NCI-H187 (cell line): ENCODE data around the gene FAM229A.

Source experiments
- DNase-seq, 2 experiments: peaks; one replicate each; lab custom pipeline; 2025; lab: John Stamatoyannopoulos, UW

FAM229A gene

DNA sequence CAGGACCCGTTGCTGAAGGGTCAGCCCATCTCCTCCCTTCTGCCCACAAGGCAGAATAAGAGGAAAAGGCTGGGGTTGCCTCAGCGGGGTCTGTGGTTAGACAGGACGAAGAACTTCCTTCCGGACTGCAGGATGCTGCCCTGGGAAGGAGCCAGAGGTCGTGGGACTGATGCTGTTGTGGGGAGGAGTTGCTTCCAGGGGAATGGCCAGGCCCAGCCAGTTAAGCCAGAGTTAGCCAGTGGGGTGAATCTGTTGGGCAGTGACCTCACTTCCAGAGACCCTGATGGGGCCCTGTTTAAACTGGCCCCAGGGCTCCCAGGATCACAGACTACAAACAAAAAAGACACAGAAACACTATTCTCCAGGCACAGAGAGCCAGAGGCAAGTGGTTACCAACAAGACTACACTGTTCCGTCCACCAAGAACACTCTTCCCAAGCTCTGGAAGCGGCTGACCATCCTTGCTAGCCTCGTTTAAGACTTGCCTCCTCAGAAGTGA is 13.0 kb downstream of the FAM229A start:
- no peak for DNase-seq

DNA sequence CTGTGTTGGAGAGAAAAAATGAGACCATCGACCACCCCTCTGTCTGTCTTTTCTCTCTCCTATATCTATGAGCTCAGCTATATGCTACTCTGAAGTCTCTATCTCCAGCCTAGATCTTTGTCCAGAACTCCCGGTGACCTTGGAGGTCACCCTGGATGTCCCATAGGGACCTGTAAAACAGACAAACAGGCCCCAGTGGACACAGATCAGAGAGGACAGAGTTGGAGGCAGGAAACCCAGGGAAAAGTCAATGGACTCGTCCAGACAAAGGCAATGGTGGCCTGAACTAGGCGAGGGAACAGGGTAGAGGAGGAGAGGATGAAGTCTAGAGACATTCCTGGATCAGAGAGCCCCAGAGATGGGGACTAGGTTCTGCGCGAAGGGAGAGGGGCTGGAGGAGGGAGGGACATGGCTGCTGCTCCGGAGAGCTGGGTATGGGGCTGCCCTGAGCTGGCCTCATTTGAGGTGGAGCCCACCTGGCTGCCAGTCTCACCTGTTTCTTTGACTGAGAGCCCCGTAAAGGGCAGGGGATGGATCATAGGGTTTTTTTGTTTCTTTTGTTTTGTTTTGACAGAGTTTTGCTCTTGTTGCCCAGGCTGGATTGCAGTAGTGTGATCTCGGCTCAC is 15.6 kb downstream of the FAM229A start:
- no peak for DNase-seq

DNA sequence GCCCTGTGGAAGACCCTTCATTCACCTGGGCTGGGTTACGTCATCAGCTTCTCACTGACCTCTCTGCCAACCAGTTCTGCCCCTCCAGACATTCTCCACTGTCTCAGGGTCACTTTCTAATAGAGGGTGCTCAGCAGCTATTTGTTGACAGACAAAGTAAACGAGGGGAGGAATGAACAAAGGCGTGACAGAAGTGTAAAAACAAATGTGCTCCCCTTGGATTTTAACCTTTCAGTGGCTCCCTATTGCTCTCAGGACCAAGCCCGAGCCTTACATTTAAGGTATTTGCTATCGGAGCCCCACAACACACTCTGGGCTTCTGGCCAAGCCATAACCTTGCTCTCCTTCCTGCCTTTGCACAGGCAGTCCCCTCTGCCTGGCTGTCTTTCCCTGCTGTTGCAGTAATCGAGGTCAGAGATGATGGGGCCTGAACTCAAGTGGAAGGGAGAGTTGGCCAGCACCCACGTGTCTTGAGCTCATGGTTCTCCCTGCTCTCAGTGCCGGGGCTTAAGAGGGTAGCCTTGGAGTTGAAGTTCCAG is 16.9 kb downstream of the FAM229A start:
- DNase-seq: no peak

DNA sequence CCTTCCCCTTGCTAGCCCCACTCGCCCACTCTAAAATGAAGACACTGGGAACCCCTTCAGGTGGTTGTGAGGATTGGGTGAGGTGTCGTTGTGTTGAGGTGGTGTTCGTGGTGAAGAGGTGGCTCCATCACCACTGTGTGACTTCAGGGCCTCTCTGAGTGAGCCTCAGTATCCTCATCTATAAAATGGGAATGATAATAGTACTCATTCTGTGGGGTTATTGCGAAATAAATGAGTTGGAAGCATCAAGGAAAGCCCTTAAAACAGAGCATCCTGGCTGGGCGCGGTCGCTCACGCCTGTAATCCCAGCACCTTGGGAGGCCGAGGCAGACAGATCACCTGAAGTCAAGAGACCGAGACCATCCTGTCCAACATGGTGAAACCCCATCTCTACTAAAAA is 19.6 kb downstream of the FAM229A start:
- no peak for DNase-seq

DNA sequence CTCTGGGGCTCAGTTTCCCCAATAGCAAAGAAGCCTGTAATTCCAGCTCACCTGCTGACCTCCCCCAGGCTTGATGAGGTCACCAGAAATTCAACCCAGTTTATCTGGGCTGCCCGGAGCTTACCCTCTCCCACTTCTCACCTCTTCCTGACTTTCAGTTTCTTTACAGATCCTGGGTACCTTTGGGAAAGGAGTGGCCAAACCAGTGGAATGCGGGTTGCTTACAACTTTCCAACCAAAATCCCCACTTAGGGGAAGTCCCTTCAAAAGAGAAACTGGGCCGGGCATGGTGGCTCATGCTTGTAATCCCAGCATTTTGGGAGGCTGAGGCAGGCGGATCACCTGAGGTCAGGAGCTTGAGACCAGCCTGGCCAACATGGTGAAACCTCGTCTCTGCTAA is 20.3 kb downstream of the FAM229A start:
- no peak for DNase-seq

DNA sequence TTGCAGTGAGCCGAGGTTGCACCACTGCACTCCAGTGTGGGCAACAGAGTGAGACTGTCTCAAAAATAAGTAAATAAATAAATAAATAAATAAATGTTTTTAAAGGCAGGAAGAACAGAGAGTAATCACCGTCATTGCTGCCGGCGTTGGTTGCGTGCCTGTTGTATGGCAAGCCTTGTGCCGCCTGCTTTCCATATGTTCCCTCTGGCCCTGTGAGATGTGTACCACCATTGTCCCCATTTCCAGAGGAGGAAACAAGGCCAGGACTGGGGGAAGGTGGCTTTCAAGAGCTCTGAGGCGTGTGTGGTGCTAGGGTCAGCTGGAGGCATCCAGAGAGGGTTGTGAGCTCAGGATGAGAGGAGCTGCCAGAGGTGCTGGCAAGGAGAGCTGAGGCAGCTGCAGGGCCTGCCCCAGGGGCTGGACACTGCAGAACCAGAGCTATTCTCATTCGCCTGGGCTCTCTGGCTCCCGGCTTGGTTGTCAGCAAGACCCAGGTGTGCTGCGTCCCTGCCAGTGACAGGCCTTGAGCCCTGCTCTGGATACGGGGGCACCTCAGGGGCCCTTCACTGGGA is 21.0 kb downstream of the FAM229A start:
- no peak for DNase-seq

DNA sequence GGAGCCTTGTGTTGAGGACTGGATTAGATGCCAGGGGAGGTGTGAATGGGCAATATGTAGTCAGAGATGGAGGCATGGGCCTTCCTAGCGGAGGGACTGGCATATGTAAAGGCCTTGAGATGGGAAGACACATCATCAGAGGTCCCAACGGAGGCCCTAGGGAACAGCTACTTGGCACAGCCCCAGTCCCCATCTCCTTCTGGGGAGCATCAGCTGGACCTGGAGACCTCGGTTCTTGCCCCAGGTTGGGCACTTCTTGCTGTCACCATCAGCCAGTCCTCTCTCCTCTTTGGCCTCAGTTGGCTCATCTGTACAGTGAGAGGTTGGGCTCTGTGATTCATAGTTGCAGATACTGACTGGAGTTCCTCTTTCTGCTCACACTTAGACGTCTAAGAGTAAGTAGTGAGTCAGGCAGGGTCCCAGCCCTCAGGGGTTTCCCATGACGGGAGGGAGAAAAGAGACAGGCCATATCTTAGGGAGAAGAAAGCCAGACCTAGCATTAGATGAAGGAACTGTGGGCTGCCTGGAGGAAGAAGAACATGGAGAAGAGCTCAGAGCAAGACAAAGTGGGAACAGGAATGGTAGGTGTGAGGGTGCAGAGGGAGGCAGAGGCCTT is 22.8 kb downstream of the FAM229A start:
- no peak for DNase-seq

DNA sequence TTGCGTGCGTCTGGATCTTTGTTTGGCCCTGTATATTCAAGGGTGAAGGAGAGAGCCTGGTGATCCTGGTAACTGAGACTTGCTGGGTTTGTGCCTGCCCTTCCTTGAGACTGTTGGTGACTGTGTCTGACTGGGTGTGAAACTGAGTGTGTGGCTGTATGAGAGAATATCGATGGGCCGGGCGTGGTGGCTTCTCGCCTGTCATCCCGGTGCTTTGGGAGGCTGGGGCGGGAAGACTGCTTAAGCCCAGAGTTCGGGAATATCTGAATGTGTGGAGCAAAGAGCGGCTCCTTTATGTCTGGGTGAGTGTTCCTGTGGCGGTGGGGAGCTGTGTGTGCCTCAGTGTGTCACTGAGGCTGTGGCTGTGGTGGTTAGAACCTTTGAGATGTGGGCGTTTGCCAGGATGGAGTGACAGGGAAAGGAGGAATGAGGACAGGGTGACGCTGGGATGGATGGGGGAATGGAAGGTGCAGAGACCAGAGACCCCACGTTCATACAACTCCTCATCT is 23.6 kb downstream of the FAM229A start:
- DNase-seq: no peak

DNA sequence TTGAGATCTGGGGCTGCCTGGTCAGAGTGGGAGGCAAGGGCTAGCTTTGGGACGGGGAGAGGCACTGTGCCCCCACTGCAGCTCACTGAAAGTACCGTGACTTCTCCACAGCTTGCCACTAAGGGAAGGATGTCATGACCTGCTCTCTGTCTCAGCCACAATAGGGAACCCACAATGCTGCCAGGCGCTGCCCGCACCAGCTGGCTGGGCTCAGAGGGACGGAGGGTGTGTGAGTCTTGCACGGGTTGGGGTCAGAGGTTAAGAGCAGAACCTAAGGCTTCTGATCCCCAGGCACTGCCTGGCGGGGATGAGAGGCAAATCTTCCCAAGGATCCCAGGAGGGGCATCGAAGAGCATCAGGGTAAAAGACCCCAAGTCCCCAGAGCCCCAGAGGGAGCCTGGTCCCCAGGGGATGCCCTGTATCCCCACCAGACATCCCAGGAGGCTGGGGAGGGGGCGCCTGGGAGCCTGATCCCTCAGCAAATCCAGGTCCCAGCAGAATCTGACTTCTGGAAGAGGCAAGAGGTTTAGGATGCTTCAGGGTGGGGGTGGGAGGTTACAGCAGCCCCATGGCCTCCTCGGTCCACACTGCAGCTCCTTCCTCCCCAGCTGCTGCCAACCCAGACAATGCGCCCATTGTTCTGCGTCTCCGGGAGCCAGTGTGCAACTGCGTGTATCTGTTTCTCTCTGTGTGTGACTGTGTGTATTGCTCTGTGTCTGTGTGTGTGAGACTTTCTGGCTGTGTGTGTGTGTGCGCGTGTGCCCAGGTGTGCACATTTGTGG is 24.2 kb downstream of the FAM229A start:
- no peak for DNase-seq

DNA sequence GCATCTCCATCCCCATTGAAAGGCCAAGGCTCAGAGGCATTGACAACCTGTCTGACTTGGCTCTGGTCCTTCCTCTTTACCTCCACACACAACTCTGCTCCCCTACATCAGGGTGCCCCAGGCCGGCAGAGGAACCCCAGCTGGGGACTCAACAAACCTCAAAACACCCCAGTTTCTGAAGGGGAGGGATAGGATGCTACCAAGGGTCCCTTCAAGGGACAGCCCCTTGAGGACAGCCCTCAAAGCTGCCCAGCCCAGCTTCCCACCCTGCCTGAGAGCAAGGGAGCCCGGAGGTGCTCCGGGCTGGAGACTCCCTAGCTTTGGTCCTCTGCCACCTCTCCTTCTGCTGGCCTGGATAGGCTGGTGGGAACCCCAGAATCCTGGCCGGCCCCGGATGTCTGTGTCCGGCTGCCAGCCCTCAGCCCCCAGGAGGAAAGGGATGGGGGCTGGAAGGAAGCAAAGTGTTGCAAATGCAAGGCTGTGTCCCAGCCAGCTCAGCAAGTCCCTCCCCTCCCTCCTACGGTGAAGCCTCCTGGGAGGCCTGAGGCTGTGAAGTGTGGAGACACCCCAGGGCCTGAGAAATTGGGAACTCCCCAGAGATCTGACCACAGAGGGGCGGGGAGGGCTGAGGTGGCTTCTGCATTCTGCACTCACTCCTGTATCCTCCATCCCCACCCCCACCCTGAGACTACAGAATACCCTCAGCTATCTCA is 25.2 kb downstream of the FAM229A start:
- DNase-seq: no peak

DNA sequence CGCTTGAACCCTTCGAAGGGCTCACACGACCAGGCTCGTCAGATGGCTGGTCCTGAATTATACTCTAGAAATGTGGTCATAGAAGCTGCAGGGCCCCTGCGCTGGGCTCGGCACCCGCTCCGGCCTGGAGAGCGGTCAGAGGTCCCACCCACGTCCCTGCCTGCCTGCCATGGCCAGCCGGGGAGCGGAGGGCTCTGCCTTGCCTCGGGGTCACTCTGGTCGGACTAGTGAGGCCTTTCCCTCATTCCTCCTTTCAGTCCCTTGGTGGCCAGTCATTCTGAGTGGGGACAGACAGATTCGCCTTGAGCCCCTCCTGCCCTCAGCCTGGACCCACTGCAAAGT is 25.7 kb downstream of the FAM229A start:
- DNase-seq: no peak

DNA sequence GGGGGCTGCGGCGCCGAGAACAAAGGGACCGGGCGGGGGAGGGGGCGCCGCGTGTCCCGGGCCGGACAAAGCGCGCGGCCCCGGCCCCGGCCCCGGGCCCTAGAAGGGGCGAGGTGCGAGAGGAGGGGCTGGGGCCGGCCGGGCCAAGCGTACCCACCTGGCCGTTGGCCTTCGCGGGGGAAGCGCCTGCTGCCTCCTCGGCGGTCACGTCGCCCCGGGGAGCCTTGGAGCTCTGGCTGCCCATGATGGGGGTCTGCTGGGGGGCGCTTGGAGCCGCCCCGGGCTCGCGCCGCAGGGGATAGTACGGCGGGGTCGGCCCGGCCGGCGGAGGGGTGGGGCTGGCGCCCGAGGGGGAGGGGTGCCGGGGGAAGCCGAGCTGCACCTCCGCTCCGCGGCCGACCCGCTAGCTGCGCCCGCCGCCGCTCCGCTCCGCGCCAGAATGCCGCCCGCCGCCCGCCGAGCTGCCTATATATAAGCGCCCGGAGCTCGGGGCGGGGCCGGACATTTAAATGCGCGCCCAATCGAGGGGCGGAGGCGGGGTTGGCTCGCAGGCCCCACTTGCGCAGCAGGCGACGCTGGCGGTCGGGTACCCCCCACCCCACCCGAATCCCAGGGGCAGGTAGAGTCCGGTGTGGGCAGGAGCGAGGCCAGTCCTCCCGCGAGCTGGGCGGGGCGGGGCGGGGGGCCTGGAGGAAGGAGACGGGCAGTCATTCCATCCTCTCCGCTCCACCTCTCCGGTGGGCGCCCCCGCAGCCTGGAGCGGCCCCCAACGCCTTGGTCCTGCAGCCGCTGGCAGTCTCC is 26.3 kb downstream of the FAM229A start, which contains the start of gene MARCKSL1:
MARCKSL1 (minus strand) TSS at position 444 of the 801 bp plus-strand sequence; CDS start at position 244, 200 bp downstream.
- DNase-seq: peak; percentile 65 to 77

DNA sequence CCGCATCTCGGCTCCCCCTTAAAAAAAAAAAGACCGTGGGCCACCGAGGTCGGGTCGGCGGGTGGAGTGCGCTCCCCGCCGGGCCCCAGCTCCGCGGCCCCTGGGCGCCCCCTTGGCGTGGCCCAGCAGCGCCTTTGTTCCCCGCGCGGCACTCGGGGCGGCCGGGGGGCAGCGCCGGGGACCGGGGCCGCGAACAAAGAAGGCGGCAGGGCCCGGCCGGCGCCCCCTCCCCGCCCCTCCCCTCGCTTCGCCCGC is 26.8 kb downstream of the FAM229A start:
- DNase-seq: no peak

DNA sequence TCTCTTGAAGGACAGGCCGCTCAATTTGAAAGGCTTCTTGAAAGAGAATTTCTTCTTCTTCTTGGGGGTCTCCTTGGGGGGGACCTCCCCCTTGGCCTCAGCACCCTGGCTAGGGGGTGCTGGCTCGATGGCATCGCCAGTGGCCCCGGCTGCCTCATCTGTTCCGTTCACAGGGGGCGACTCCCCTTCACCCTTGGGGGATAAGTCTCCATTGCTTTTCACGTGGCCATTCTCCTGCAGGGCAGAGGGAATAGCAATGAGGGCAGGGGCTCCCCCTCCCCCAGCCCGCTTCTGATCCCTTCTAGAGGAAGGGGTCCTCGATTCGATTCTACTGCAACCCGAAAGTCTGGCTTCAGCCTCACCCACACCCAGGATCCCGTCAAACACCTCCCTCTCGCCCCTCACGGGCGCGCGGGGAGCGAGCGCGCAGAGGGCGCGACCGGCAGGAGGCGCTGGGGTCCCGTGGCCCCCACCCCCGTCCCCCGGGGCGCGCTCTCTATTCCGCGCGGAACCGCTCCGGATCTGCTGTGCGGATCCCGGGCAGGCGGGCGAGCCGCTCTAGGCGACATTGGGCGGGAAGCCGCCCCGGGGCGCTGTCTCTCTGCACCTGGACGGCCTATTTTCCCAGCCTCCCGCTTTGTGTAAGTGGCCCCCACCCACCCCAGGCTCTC is 27.3 kb downstream of the FAM229A start:
- peak in 1 of 2 experiments; percentile 33 for DNase-seq

DNA sequence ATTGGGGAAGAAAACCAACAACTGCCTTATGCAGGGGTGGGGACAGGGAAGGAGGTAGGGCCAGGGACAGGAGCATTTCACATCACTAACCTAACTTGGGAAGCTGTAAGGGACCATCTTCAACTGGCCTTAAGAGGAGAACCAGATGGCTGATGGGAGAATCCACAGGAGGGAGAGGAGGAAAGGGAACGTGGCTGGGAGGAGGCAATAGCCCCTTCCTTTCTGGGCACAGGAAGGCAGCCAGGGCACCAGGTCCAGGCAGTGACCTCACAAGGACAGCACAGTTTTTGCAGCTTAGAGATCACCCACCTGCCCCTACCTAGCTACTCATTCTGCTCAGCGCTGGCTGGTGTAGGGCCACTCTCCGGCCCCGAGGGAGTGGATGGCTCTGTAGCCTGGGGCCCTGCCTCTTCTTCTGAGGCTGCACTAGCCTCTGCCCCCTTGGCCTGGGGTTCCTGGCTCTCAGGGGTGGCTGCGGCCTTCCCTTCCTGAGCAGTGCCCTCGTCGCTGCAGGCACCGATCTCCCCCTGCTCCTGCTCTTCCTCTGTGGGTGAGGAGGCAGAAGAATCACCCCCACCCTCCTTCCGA is 27.9 kb downstream of the FAM229A start:
- no peak for DNase-seq

DNA sequence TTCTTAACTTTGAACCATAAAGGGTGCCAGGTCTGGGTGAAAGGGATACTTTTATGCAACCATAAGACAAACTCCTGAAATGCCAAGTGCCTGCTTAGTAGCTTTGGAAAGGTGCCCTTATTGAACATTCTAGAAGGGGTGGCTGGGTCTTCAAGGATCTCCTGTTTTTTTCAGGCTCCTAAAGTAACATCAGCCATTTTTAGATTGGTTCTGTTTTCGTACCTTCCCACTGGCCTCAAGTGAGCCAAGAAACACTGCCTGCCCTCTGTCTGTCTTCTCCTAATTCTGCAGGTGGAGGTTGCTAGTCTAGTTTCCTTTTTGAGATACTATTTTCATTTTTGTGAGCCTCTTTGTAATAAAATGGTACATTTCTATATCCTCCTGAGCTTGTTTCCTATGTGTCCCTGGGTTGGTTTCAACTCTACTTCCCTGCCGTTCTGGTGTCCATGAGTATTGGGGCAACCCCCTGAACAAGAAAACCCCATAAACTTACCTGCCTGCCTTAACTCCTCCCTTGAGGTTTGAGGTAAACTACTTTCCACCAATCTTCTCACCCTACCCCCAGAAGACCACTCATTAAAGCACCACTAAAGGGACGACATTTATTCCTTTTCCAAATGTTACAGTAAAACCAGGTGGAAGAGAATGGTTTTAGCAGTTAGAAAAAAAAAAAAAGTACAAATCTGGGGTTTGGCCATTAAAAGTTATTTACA is 28.9 kb downstream of the FAM229A start:
- no peak for DNase-seq

DNA sequence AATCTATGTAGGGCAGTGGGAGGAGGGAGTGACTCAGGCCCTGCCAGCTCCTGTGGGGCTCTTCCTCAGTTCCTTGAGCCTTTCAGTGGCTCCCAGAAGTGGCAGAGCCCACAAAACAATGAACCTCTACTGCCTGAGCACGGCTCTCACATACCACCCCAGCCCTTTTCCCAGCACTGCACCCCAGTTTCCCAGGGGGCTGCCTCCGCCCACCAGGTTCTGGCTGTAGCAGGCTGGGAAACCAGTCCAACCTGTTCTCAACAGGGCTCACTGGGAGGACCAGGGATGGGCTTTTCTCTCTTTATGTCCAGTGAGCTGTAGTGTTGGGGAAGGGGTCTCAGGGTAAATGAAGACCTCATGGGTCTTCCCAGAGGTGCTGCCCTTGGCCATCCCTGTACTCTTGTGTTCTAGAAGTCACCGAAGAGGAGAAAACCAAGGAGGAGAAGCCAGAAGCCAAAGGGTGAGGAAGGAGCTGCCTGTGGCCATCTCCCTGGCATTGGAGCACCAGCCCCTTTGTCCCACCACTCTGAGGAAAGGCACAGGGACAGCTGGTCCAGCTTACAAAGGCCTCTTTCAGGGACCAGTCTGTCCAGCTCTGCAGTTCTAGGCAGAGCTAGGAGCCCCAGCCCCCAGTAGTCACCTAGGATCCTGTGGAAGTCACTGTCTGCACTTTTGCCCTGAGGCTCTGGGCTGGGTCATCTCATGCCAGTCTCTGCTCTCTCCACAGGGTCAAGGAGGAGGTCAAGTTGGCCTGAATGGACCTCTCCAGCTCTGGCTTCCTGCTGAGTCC is 29.8 kb downstream of the FAM229A start:
- DNase-seq: no peak

DNA sequence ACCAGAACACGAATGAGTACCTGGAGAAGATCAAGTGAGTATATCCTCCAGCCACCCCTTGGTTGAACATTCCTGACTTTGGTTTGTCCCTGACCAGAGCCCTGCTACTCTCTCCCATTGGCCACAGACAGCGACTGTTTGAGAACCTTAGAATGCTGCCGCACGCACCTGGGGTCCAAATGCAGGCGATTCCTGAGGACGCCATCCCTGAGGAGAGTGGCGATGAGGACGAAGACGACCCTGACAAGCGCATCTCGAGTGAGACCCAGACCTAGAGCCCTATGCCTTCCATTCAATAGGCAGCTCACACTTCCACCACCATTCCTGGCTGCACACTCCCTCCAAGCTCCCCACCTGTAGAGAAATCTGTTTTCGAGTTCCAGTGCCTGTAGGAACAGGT is 30.7 kb downstream of the FAM229A start:
- no peak for DNase-seq
